HG02571 (cell line): ENCODE data around the gene PARP3.
"Not testable (repeated sequence)": the region's sequence is repeated elsewhere in the genome, so short reads cannot be mapped to it uniquely, and the experiment has no call there.

ENCODE experiments used
- ATAC-seq: cut with Tn5 transposase; IDR thresholded peaks from one replicate; pipeline ENCODE4 v1.9.1; 2021; ENCODE audit warnings: mild to moderate bottlenecking, moderate library complexity; ENCODE audit not compliant: unreplicated experiment

PARP3 gene

DNA sequence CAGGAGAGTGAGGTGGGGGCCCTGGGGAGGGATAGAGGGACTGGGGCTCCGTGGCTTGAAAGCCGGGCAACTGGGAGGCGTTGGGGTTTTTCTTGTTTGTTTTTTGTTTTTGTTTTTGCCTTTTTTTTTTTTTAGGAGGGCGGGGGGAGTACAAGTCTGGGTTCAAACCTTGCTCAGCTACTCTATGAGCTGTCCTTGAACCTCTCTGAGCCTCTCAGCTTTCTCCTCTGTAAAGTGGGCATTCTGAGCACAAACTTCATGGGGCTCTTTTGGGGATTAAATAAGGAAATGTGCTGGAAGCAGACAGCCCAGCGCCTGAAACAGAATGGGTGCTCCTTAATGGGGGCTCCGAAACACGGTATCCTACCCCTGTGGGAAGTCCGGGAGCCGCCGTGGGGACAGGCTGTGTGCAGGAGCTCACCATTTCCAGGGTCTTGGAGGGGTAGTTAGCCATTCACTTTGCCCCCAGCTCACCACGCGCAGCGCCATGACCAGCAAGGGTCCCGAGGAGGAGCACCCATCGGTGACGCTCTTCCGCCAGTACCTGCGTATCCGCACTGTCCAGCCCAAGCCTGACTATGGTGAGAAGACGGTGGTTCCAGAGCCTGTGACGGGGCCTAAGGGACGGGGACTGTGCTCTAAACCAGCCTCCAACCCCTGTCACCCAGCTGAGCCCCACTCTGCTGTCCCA is 41.6 kb downstream of the PARP3 start:
- ATAC-seq, result no peak

DNA sequence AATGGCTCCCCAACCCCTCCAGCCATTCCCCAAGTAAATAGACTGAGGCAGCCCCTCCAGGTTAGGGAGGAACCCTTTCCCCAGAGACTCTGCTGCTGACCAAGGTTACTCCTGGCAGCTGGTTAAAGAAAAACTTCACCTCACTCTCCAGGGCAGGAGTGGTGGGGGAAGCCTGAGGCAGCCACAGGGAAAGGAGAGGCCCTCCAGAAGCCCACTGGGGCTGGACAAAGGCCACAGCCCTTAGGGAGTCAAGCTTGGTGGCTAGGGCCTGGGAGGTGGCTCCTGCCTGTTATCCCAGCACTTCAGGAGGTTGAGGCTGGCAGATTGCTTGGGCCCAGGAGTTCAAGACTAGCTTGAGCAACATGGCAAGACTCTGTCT is 42.1 kb downstream of the PARP3 start:
- no peak for ATAC-seq

DNA sequence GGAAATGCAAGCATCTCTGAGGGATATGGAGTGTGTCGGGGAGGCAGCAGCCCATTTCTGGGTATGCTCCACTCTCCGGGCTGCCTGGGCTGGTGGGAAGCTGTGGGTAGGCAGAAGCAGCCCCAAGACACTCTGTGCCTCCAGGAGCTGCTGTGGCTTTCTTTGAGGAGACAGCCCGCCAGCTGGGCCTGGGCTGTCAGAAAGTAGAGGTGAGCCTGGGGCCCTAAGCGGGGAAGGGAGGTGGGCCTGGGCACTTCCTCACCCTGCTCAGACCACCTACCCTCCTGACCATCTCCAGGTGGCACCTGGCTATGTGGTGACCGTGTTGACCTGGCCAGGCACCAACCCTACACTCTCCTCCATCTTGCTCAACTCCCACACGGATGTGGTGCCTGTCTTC is 42.9 kb downstream of the PARP3 start:
- no peak for ATAC-seq

DNA sequence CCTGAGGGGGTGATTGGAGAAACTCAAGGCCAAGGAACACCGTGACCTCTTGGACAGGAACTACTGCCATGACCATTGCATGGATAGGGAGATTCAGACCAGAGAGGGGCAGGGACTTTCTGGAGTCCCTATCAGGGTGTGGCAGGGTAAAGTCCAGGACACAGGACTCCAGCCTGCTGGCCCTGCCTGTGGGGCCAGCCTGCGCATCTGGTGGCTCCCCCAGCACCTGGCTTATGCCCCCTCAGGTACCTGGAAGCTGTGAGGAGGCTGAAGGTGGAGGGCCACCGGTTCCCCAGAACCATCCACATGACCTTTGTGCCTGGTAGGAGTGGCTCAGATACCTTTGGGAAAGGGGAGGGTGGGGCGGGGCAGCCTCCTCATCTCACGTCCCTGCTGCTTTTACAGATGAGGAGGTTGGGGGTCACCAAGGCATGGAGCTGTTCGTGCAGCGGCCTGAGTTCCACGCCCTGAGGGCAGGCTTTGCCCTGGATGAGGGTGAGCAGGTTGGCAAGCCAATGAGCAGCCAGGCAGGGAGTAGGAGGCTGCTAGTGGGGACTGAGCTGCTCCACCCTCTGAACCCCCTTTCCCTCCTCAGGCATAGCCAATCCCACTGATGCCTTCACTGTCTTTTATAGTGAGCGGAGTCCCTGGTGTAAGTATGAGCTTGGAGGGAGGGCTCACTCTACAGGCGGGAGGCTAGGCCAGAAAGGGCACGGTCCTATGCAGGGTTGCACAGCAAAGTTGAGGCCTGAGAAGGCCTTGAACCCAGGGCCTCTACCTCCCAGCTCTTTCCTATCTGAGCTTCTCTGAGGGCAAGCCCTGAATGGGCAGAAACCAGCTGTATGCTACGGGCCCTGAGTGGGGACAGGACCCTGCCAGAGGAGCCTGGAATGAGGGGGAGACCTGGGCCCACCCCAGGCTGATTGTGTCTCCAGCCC is 44.1 kb downstream of the PARP3 start:
- ATAC-seq, result no peak

DNA sequence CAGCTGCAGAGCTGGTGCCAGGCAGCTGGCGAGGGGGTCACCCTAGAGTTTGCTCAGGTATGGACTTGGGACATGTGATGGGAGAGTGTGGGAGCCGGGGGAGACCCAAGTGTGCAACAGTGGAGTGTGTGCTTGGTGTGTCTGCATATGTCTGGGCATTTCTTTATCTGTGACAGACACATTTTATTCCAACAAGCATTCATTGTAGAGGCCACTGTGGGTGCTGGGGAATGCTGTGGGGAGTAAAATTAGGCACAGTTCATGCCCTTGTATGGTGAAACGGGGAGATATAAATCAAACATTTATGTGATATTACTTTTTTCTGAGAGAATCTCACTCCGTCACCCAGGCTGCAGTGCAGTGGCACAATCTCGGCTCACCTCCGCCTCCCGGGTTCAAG is 45.4 kb downstream of the PARP3 start:
- no peak for ATAC-seq

DNA sequence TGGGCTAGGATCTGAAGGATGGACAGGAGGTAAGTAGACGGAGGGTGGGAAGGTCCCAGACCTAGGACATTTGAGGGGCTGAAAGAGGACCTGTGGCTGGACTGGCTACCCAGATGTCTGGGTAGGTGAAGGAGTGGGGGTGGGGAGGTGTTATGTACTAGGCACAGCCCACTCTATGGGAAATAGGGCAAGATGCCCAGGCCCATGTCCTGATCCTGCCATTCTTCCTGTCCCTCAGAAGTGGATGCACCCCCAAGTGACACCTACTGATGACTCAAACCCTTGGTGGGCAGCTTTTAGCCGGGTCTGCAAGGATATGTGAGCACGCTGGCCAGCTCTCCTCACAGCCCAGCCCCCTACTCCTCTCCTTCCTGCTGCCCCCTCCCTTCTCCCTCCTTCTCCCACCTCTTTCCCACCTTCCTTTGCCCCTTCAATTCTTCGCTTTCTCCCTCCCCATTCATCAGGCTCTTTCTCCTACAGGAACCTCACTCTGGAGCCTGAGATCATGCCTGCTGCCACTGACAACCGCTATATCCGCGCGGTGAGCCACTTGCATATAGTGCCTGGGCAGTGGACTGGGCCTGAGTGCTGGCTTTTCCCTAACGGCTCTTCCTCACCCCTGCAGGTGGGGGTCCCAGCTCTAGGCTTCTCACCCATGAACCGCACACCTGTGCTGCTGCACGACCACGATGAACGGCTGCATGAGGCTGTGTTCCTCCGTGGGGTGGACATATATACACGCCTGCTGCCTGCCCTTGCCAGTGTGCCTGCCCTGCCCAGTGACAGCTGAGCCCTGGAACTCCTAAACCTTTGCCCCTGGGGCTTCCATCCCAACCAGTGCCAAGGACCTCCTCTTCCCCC is 46.4 kb downstream of the PARP3 start:
- ATAC-seq, result no peak

DNA sequence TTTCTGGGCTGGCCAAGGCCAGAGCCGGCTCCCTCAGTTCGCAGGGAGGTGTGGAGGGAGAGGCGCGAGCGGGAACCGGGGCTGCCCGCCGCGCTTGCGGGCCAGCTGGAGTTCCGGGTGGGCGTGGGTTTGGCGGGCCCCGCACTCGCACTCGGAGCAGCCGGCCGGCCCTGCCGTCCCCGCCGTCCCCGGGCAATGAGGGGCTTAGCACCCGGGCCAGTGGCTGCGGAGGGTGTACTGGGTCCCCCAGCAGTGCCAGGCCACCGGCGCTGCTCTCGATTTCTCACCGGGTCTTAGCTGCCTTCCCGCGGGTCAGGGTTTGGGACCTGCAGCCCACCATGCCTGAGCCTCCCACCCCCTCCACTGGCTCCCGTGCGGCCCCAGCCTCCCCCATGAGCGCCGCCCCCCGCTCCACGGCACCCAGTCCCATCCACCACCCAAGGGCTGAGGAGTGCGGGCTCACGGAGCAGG is 48.4 kb downstream of the PARP3 start:
- ATAC-seq, result not testable (repeated sequence)

DNA sequence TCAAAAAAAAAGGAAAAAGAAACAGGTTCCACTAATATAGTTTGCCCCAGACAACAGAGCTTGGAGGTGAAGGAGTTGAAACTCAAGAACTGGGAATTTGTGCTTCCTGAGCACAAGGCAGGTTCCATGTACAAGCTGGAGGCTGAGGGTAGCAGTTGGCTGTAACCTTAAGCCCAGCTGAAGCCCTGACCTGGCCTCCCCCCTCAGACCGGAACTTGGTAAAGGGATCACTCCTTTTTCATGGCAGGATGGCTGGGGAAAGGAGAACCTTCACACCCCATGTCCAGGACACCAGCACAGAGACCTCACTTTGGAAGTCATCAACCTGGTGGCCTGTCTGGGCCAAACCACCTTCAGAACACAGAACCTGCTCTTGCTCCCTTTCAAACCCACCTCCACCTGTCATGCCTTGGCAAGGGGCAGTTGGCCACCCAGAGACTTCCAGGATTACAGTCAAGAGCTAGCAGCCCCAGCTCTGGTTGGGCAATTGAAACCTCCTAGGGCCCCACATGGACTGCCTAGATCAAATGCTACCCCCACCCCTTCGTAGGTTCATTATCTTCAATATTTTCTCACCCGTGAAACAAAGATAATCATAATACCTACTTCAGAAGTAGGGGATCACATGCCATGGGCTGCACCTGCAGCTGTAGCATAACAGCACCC is 50.0 kb downstream of the PARP3 start:
- no peak for ATAC-seq

DNA sequence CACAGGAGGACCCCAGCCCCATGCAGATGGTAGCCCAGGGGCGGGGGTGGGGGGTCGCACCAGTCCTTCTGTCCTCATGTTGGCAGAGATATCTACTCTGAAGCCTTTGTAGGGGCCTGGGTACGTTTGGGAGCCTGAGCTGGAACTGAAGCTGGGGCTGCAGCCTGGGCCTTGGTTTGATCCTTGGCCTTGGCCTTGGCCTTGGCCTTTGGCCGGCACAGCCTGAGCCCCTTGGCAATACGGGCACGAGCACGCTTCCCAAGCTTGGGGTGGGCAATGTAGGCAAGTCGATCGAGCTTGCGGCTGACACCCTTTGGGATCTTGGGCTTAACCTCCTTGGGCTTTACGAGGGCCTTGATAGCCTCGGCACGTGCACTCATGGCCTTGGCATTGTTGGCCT is 51.5 kb downstream of the PARP3 start:
- not testable (repeated sequence) for ATAC-seq

DNA sequence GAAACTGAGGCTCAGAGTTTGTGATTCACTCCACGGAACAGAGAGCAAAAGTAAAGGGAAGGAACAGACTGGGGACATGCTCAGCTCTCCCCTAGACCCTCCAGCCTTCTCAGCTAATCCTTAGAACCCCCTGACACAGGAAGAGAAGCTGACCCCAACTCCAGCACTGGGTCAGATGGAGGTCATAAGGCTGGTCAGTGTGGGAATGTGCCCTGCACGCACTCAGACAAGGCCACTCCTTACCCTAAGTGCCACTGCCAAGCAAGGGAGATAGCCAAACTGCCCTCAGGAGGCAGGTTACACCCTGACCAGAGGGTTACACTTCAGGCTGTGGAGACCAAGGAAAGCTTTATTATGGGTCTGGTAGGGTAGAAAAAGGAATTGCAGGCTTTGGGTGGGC is 52.4 kb downstream of the PARP3 start:
- no peak for ATAC-seq

DNA sequence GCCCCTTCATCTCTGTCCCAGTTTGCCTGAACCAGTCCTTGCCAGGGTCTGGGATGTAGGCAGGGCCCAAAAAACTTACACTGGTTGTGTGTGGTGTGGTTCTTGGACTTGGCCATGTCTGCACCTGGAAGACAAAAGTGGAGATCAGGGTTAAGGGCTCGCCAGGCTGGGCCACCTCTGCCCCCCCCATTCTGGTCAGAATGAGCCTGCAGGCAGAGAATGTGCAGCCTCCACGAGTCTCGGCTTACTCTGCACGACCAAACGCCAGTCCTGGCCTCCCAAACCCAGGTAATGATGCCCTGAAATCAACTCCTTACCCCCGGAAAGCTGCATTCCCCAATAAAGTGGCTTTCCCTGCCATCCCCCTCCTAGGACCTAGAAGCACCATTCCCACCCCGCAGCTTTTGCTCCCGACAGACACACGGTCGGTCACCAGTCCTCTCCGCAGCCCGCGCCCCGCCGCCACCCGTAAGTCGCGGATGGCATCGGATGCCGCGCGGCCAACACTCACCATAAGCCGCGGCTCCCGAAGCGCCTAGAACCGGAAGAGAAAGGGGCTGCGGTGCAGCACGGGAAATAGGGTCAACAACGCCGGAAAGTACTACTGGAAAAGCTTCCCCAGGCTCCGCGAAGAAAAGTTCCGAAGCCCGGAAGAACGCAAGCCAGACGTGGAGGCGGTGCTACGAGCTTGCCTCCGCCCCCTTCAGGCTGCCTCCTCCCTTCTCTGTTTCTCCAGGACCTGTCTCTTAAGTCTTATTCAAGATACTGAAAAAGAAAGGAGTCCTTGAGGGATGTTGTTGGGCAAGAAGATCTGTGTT is 53.4 kb downstream of the PARP3 start, which contains the start of gene RPL29:
Gene RPL29 (minus strand): TSS at position 550 of the 818 bp plus-strand sequence. CDS start 434 bp downstream, at position 116.
- peak; percentile 73 for ATAC-seq

DNA sequence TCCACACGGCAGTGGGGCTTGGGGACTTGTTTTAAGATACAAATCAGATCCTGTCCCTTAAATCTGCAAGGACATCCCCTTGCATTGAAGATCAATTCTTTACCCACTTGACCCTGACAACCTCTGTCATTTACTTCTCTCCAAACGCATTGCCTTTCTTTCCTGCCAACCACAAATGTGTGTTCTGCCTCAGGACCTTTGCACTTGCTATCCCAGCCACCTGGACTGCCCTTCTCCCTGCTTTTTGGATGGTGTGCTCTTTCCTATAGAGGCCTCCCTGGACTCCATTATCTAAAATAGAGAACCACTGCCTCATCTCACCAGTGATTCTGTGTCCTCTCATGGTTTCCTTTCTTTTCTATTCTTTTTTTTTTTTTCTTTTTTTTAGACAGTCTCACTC is 55.0 kb downstream of the PARP3 start:
- no peak for ATAC-seq

DNA sequence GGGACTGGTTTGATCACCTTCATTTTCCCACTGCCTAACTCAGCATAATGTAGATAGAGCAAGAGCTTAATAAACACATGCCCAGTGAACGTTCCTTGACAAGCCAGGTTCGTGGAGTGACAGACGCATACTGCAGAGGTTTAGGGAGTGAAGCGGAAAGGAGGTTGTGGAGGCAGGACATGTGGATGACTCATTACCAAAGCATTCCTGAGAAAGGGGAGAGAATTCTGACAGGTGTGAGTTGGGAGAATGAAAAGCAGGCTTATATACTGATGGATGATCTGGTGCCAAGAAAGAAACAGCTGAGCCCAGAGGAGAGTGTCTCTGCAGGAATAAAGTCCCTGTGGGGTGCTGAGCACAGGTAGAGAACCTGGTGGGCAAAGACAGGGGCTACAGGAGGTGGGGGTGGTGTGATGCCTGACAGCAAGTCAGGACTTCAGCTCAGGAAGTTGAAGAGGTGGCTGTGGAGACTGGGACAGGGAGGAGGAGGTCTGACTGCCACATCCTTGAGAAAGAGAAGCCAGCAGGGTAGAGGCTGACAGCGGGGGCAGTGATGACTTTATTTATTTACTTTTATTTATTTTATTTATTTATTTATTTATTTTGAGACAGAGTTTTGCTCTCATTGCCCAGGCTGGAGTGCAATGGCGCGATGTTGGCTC is 55.9 kb downstream of the PARP3 start:
- no peak for ATAC-seq
